ENCODE measurements around the gene OTUD4. TPM values are rescaled to one million over a fixed set of nuclear protein-coding genes. Genes with fewer than 3 reads are reported as not detected.
A peak's percentile ranks its signal among the peaks of the same experiment; 100 is the strongest.

OTUD4 gene
- total RNA-seq, 2 donors from 2014 or later: 26.7 to 33.2 TPM

GRCh38 chr4:145199051-145199716, 18.8 kb upstream of the OTUD4 start:
- Histone ChIP-seq H3K4me1 (no peaks in the 10 kb centered on the region), H3K36me3 (no peaks in the 10 kb centered on the region), H3K4me3 (no peak overlapping the region), H3K9me3 (no peaks in the 10 kb centered on the region), H3K27me3 (no peaks in the 10 kb centered on the region), H3K27ac (no peak overlapping the region), H3K9ac (ENCODE audit: low read depth in 2 of 2, low read length in 2 of 2) (peak overlapping the region in 1 of 2 donors; percentile 12)
- no peak for TF ChIP-seq CTCF (IDR thresholded peaks at IDR 0.05)
- intact Hi-C loops (cut with DNase I): no loop called here
- DNase-seq: no peak

- Histone ChIP-seq H3K9ac (ENCODE audit: low read depth in 2 of 2, low read length in 2 of 2) (no peak overlapping the region), H3K27ac (no peak overlapping the region), H3K27me3 (no peaks in the 10 kb centered on the region), H3K4me1 (no peaks in the 10 kb centered on the region), H3K36me3 (no peaks in the 10 kb centered on the region), H3K9me3 (no peaks in the 10 kb centered on the region), H3K4me3 (no peak overlapping the region)
- intact Hi-C loops (cut with DNase I): no loop called here
- no peak for DNase-seq
- no peak for TF ChIP-seq CTCF (IDR thresholded peaks at IDR 0.05)
These were observed 16.4 kb upstream of the OTUD4 start for GRCh38 chr4:145196747-145197146.

DNA sequence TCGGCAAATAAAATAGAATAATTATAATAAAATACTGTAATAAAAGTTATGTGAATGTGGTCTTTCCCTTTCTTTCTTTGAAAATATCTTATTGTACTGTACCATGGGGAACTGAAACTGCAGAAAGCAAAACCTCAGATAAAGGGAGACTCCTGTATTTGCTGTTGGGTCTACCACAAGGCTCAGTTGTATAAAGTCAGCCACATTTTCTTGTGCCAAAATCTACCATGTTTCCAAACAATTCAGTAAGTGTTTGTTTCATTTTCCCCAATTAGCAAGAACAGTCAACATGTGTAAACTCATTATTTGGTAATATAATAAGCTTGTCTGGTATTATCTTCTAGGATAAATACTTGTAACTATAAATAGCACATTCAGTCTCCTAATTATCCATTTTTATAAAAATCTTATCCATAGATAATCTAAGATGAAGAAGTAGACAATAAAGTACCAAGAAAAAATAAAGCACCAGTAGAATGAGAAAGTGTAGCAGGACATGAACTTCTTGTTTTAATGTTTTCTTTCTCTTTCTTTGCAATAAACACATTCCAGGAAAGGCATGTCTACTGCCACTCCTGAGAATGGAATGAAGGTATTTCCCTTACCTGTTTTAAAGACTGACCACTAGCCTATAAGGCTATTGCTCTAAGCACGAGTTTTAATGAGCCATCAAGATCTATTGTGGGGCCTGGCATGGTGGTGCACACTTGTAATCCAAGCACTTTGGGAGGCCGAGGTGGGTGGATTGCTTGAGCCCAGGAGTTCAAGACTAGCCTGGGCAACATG, 15.0 kb upstream of the OTUD4 start:
- Histone ChIP-seq H3K9me3 (no peaks in the 10 kb centered on the region), H3K4me3 (no peak overlapping the region), H3K36me3 (no peaks in the 10 kb centered on the region), H3K9ac (ENCODE audit: low read depth in 2 of 2, low read length in 2 of 2) (no peak overlapping the region), H3K27ac (no peak overlapping the region), H3K4me1 (no peaks in the 10 kb centered on the region), H3K27me3 (no peaks in the 10 kb centered on the region)
- DNase-seq: no peak
- TF ChIP-seq CTCF (IDR thresholded peaks at IDR 0.05): no peak
- intact Hi-C loops (cut with DNase I): no loop called here

GRCh38 chr4:145189981-145190380, 9.6 kb upstream of the OTUD4 start:
- Histone ChIP-seq H3K9ac (ENCODE audit: low read depth in 2 of 2, low read length in 2 of 2) (no peak overlapping the region), H3K27ac (no peak overlapping the region), H3K9me3 (no peaks in the 10 kb centered on the region), H3K4me1 (no peaks in the 10 kb centered on the region), H3K4me3 (no peak overlapping the region), H3K36me3 (no peaks in the 10 kb centered on the region), H3K27me3 (no peaks in the 10 kb centered on the region)
- TF ChIP-seq CTCF (IDR thresholded peaks at IDR 0.05): no peak
- intact Hi-C loops (cut with DNase I): no loop called here
- no peak for DNase-seq

DNA sequence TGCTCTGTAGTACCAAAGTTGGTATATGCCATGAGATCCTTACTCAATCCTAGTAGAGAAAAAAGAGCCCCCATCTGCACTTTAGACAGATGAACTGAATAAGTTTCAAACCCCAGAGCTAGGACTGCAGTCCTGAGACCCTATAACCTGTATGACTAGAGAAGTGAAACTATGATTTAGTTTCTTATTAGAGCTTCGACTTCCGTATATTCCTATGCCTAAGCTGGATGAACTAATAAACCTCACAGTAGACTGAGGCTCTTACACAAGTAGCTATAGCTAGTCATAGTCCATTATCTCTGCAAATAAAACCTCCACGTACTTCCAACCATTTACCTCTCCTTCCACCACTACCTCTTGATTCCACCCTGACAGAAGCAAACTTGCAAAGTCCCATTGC, 6.3 kb upstream of the OTUD4 start:
- H3K4me3 ChIP-seq: no peak overlapping the region
- no peaks in the 10 kb centered on the region for H3K9me3 ChIP-seq
- H3K9ac ChIP-seq (ENCODE audit: low read depth in 2 of 2, low read length in 2 of 2): no peak overlapping the region
- no peaks in the 10 kb centered on the region for H3K27me3 ChIP-seq
- intact Hi-C loops (cut with DNase I): no loop called here
- no peak for TF ChIP-seq CTCF (IDR thresholded peaks at IDR 0.05)
- H3K4me1 ChIP-seq: no peaks in the 10 kb centered on the region
- H3K36me3 ChIP-seq: no peaks in the 10 kb centered on the region
- no peak overlapping the region for H3K27ac ChIP-seq
- no peak for DNase-seq

Data from colonic mucosa (tissue), 4 donors.